ENCODE results near the gene GREB1L.

GREB1L gene

GRCh38 chr18:21548647-21549046, 306.6 kb downstream of the GREB1L start:
- Histone ChIP-seq H3K9ac (ENCODE audit: low read length) (no peak overlapping the region), H3K9me3 (replicated peaks; ENCODE audit: insufficient read depth, low read length) (no peaks in the 10 kb centered on the region), H3K4me3 (ENCODE audit: low read length) (no peak overlapping the region), H3K27me3 (replicated peaks; ENCODE audit: insufficient read depth, low read length) (no peaks in the 10 kb centered on the region), H2AFZ (ENCODE audit: low read length) (no peak overlapping the region), H3K4me2 (ENCODE audit: low read depth, low read length) (no peak overlapping the region), H3K36me3 (replicated peaks; ENCODE audit: insufficient read depth, low read length) (no peaks in the 10 kb centered on the region), H3K79me2 (ENCODE audit: low read length) (no peaks in the 10 kb centered on the region; the same call in 1 of the 2 replicates), H3K4me1 (ENCODE audit: low read length) (no peaks in the 10 kb centered on the region), H3K27ac (ENCODE audit: low read length) (no peak overlapping the region), H3F3A (ENCODE audit: insufficient read depth, low read length) (no peaks in the 10 kb centered on the region), H4K20me1 (ENCODE audit: insufficient read depth, low read length) (no peaks in the 10 kb centered on the region), H3K9me2 (replicated peaks; ENCODE audit: insufficient read depth, low read length) (no peaks in the 10 kb centered on the region)
- no peak for TF ChIP-seq EZH2phosphoT487 (IDR thresholded peaks at IDR 0.05; ENCODE audit: low read length)
- no peak for TF ChIP-seq EZH2 (optimal IDR thresholded peaks at IDR 0.05; ENCODE audit: low read depth, low read length)
- TF ChIP-seq, protein P1, sequence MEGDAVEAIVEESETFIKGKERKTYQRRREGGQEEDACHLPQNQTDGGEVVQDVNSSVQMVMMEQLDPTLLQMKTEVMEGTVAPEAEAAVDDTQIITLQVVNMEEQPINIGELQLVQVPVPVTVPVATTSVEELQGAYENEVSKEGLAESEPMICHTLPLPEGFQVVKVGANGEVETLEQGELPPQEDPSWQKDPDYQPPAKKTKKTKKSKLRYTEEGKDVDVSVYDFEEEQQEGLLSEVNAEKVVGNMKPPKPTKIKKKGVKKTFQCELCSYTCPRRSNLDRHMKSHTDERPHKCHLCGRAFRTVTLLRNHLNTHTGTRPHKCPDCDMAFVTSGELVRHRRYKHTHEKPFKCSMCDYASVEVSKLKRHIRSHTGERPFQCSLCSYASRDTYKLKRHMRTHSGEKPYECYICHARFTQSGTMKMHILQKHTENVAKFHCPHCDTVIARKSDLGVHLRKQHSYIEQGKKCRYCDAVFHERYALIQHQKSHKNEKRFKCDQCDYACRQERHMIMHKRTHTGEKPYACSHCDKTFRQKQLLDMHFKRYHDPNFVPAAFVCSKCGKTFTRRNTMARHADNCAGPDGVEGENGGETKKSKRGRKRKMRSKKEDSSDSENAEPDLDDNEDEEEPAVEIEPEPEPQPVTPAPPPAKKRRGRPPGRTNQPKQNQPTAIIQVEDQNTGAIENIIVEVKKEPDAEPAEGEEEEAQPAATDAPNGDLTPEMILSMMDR (IDR thresholded peaks at IDR 0.05; ENCODE audit: low read length) = no peak
- DNase-seq = no peak

DNA sequence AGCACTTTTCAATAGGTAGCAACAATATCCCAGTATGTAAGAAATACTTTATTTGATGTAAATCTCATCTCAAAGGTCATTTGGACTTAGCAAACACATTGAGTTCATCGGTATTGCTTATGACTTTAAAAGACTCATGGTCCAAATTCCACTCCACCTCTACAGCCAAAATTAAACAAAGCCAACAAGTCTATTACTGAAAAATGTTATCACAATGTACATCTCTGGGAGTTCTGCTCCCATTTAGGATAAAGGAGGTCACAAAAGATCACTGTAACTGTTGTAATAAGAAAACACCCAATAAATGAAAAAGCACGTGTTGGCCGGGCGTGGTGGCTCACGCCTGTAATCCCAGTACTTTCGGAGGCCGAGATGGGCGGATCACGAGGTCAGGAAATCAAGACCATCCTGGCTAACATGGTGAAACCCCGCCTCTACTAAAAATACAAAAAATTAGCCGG, 308.5 kb downstream of the GREB1L start:
- DNase-seq = no peak
- Histone ChIP-seq H2AFZ (ENCODE audit: low read length) (no peak overlapping the region), H3K79me2 (ENCODE audit: low read length) (no peaks in the 10 kb centered on the region; the same call in 1 of the 2 replicates), H3K36me3 (replicated peaks; ENCODE audit: insufficient read depth, low read length) (no peaks in the 10 kb centered on the region), H3K4me2 (ENCODE audit: low read depth, low read length) (no peak overlapping the region), H3K4me3 (ENCODE audit: low read length) (no peak overlapping the region), H4K20me1 (ENCODE audit: insufficient read depth, low read length) (no peaks in the 10 kb centered on the region), H3K9ac (ENCODE audit: low read length) (no peak overlapping the region), H3K9me2 (replicated peaks; ENCODE audit: insufficient read depth, low read length) (no peaks in the 10 kb centered on the region), H3K27me3 (replicated peaks; ENCODE audit: insufficient read depth, low read length) (no peaks in the 10 kb centered on the region), H3K27ac (ENCODE audit: low read length) (no peak overlapping the region), H3F3A (ENCODE audit: insufficient read depth, low read length) (no peaks in the 10 kb centered on the region), H3K4me1 (ENCODE audit: low read length) (no peaks in the 10 kb centered on the region), H3K9me3 (replicated peaks; ENCODE audit: insufficient read depth, low read length) (no peaks in the 10 kb centered on the region)
- no peak for TF ChIP-seq EZH2 (optimal IDR thresholded peaks at IDR 0.05; ENCODE audit: low read depth, low read length)

- Histone ChIP-seq H3K36me3 (replicated peaks; ENCODE audit: insufficient read depth, low read length) (no peaks in the 10 kb centered on the region; the same call in 1 of the 2 replicates), H3K27ac (ENCODE audit: low read length) (no peak overlapping the region)
- TF ChIP-seq EZH2 (optimal IDR thresholded peaks at IDR 0.05; ENCODE audit: low read depth, low read length) (no peak), EZH2phosphoT487 (IDR thresholded peaks at IDR 0.05; ENCODE audit: low read length) (no peak)
- TF ChIP-seq, protein P1 (IDR thresholded peaks at IDR 0.05; ENCODE audit: low read length) = no peak
Observed at GRCh38 chr18:21557607-21558253, 315.7 kb downstream of the GREB1L start.

DNA sequence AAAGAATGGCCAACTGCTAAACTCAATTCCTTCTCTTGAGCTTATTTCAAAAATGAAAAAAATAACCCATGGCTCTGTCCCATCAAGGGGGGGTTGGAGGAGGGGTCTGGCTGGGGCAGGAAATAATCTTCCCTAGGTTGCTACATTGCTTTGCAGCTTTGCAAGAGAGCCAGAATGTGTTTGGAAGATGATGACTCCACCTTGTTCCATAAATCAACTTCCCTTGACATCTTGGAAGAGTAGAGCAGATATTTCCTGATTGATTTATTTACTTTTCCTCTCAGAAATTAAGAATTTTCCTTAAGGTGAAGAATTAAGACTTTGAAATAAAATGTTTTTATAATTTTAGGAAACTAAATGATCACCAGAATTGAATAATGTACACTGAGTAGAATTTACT, 317.2 kb downstream of the GREB1L start:
- H3F3A ChIP-seq (ENCODE audit: insufficient read depth, low read length) = no peaks in the 10 kb centered on the region
- H3K27me3 ChIP-seq (replicated peaks; ENCODE audit: insufficient read depth, low read length) = no peaks in the 10 kb centered on the region
- H4K20me1 ChIP-seq (ENCODE audit: insufficient read depth, low read length) = no peaks in the 10 kb centered on the region
- DNase-seq = no peak
- no peaks in the 10 kb centered on the region for H3K9me3 ChIP-seq (replicated peaks; ENCODE audit: insufficient read depth, low read length)
- no peak overlapping the region for H3K27ac ChIP-seq (ENCODE audit: low read length)
- H2AFZ ChIP-seq (ENCODE audit: low read length) = no peak overlapping the region
- no peak overlapping the region for H3K4me2 ChIP-seq (ENCODE audit: low read depth, low read length)
- no peaks in the 10 kb centered on the region for H3K4me1 ChIP-seq (ENCODE audit: low read length)
- no peaks in the 10 kb centered on the region for H3K9me2 ChIP-seq (replicated peaks; ENCODE audit: insufficient read depth, low read length)
- no peak overlapping the region for H3K9ac ChIP-seq (ENCODE audit: low read length)
- no peak overlapping the region for H3K4me3 ChIP-seq (ENCODE audit: low read length)
- no peak for TF ChIP-seq EZH2phosphoT487 (IDR thresholded peaks at IDR 0.05; ENCODE audit: low read length)
- TF ChIP-seq EZH2 (optimal IDR thresholded peaks at IDR 0.05; ENCODE audit: low read depth, low read length) = no peak
- TF ChIP-seq, protein P1 (IDR thresholded peaks at IDR 0.05; ENCODE audit: low read length) = no peak
- H3K36me3 ChIP-seq (replicated peaks; ENCODE audit: insufficient read depth, low read length) = no peaks in the 10 kb centered on the region; the same call in 1 of the 2 replicates
- no peaks in the 10 kb centered on the region for H3K79me2 ChIP-seq (ENCODE audit: low read length)

More at GRCh38 chr18:21557607-21558253, 315.7 kb downstream of the GREB1L start:
- H3K79me2 ChIP-seq (ENCODE audit: low read length) = no peaks in the 10 kb centered on the region
- no peak overlapping the region for H3K9ac ChIP-seq (ENCODE audit: low read length)
- no peaks in the 10 kb centered on the region for H4K20me1 ChIP-seq (ENCODE audit: insufficient read depth, low read length)
- no peaks in the 10 kb centered on the region for H3K9me3 ChIP-seq (replicated peaks; ENCODE audit: insufficient read depth, low read length)
- no peak for DNase-seq
- H3K27me3 ChIP-seq (replicated peaks; ENCODE audit: insufficient read depth, low read length) = no peaks in the 10 kb centered on the region
- H3F3A ChIP-seq (ENCODE audit: insufficient read depth, low read length) = no peaks in the 10 kb centered on the region
- no peaks in the 10 kb centered on the region for H3K4me1 ChIP-seq (ENCODE audit: low read length)
- no peak overlapping the region for H3K4me2 ChIP-seq (ENCODE audit: low read depth, low read length)
- no peaks in the 10 kb centered on the region for H3K9me2 ChIP-seq (replicated peaks; ENCODE audit: insufficient read depth, low read length)
- no peak overlapping the region for H3K4me3 ChIP-seq (ENCODE audit: low read length)
- no peak overlapping the region for H2AFZ ChIP-seq (ENCODE audit: low read length)
